Hepatocyte (in vitro differentiated cells): ENCODE measurements around the gene HMOX1.

Source experiments
- EZH2 ChIP-seq: fragments of 200-600 bp; sonication (generic); IDR thresholded peaks from 2 replicates; pipeline ENCODE4 v1.6.1; 2016; ENCODE audit warnings: antibody characterized with exemption, mild to moderate bottlenecking, borderline replicate concordance
- EZH2phosphoT487 ChIP-seq: fragments of 200-600 bp; sonication (generic); IDR thresholded peaks from one replicate; pipeline ENCODE4 v1.6.1; 2018; ENCODE audit warnings: antibody characterized with exemption, mild to moderate bottlenecking, low read depth, moderate library complexity; ENCODE audit not compliant: unreplicated experiment, severe bottlenecking
- TF ChIP-seq, protein P1 (sequence below): fragments of 200-600 bp; sonication (generic); IDR thresholded peaks from 2 replicates; pipeline ENCODE4 v1.5.1; 2016; ENCODE audit warnings: antibody characterized with exemption, mild to moderate bottlenecking; ENCODE audit not compliant: poor library complexity

DNA sequence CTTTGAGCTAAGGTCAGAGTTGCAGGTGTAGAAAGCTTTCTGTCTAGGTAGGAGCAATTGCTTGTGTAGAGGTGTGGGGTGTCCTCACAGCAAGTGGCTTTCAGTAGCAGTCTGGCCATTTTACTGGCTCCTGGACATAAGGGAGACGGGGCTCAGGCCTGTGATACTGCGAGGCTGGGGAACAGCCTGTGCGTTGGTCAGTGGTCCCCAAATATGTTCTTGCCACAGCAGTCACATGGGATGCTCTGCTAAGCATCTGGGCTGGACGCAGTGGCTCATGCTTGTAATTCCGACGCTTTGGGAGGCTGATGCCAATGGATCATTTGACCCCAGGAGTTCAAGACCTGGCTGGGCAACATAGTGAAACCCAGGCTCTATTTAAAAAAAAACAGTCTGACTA, 21.0 kb downstream of the HMOX1 start:
- TF ChIP-seq, protein P1, sequence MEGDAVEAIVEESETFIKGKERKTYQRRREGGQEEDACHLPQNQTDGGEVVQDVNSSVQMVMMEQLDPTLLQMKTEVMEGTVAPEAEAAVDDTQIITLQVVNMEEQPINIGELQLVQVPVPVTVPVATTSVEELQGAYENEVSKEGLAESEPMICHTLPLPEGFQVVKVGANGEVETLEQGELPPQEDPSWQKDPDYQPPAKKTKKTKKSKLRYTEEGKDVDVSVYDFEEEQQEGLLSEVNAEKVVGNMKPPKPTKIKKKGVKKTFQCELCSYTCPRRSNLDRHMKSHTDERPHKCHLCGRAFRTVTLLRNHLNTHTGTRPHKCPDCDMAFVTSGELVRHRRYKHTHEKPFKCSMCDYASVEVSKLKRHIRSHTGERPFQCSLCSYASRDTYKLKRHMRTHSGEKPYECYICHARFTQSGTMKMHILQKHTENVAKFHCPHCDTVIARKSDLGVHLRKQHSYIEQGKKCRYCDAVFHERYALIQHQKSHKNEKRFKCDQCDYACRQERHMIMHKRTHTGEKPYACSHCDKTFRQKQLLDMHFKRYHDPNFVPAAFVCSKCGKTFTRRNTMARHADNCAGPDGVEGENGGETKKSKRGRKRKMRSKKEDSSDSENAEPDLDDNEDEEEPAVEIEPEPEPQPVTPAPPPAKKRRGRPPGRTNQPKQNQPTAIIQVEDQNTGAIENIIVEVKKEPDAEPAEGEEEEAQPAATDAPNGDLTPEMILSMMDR: no peak
- TF ChIP-seq EZH2 (no peak), EZH2phosphoT487 (no peak)
